Measurements from ENCODE around the gene SLC6A7. TPM values are rescaled to one million over a fixed set of nuclear protein-coding genes. Genes with fewer than 3 reads are reported as not detected.

Gene SLC6A7
- polyA plus RNA-seq, 1 of the 3 experiments (the other 2 are of a cell fraction) = not detected

DNA sequence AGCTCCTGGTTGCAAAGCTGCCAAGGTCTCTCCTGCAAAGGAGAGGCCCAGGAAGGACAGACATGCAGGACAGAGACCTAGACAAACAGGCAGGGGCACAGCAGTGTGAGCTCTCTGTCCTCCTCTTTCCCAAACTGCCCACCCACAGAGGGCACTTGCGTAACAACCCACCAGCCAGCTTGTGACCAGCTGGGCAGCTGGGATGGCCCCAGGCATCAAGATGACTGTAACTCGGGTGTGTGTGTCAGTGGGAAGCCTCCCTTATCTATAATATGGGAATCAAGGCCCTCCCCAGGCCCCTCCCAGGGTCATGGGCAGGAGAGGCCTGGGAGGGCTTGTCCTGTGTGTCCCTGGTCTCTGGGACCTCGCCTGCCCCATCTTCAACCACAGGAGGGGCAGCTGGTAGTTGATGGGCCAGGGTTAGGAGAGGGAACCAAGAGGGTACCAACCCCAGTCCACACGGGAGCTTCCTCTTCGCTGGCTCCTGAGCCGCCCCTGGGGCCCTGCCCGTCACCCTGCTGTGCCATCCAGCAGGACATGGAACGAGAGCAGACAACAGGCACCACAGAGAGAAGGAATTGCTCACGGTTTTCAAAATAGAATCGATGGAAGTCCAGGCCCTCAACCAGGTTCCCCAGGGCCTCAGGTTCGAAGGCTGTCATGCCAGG is 37.9 kb downstream of the SLC6A7 start:
- POLR2A ChIA-PET = interaction anchor here (1.3 kb wide), 1 partner anchor 115 kb away, joined by 3 read pairs; no protein-coding TSS in a partner anchor
- CTCF ChIA-PET = interaction anchor here (0.8 to 4.3 kb wide), 13 partner anchors 10 to 394 kb away, joined by 3 to 35 read pairs (median 4); no protein-coding TSS in a partner anchor
- no peak overlapping the region for H3K9ac ChIP-seq

DNA sequence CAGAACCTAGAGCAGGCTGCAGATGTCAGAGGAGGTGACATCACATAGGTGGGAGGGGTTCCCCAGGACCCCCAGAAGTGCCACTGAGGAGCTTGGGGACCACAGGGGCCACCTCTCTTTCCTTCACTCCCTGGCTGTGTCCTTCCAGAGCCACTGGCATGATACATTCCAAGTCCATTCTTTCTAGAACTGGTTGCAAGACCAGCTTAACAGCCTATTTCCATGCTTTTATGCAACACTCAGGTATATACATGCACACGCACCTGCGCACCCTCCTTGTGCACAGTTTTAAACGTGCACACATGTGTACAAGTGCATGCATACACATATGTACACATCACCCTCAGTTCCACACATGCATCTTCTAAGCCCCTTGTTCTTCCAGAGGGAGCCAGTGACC is 39.7 kb downstream of the SLC6A7 start:
- H3K4me2 ChIP-seq = no peak overlapping the region
- TF ChIP-seq, protein P1, sequence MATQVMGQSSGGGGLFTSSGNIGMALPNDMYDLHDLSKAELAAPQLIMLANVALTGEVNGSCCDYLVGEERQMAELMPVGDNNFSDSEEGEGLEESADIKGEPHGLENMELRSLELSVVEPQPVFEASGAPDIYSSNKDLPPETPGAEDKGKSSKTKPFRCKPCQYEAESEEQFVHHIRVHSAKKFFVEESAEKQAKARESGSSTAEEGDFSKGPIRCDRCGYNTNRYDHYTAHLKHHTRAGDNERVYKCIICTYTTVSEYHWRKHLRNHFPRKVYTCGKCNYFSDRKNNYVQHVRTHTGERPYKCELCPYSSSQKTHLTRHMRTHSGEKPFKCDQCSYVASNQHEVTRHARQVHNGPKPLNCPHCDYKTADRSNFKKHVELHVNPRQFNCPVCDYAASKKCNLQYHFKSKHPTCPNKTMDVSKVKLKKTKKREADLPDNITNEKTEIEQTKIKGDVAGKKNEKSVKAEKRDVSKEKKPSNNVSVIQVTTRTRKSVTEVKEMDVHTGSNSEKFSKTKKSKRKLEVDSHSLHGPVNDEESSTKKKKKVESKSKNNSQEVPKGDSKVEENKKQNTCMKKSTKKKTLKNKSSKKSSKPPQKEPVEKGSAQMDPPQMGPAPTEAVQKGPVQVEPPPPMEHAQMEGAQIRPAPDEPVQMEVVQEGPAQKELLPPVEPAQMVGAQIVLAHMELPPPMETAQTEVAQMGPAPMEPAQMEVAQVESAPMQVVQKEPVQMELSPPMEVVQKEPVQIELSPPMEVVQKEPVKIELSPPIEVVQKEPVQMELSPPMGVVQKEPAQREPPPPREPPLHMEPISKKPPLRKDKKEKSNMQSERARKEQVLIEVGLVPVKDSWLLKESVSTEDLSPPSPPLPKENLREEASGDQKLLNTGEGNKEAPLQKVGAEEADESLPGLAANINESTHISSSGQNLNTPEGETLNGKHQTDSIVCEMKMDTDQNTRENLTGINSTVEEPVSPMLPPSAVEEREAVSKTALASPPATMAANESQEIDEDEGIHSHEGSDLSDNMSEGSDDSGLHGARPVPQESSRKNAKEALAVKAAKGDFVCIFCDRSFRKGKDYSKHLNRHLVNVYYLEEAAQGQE (IDR thresholded peaks at IDR 0.05; ENCODE audit: low read depth, low read length) = no peak
- TF ChIP-seq MEF2A (IDR thresholded peaks at IDR 0.05; ENCODE audit: borderline replicate concordance, low read depth) = no peak
- TF ChIP-seq YY1 (IDR thresholded peaks at IDR 0.05; ENCODE audit: low read depth) = no peak
- H3K9me2 ChIP-seq = no peaks in the 10 kb centered on the region
- DNase-seq = no peak
- 72% methylated on average over 3 of the region's 3 CpGs for WGBS (ENCODE audit: low lambda C conversion rate)
- no peaks in the 10 kb centered on the region for H3F3A ChIP-seq (replicated peaks; ENCODE audit: insufficient read depth)
- H3K9me3 ChIP-seq = no peaks in the 10 kb centered on the region
- POLR2A ChIA-PET = no interaction called here
- H3K79me2 ChIP-seq (ENCODE audit: insufficient read depth) = no peaks in the 10 kb centered on the region
- CTCF ChIA-PET = interaction anchor here (1.5 to 4.3 kb wide), 3 partner anchors 11 to 395 kb away, joined by 4 to 35 read pairs (median 5); no protein-coding TSS in a partner anchor
- peaks cover 0 to 13% of the 10 kb centered on the region in 2 experiments; a peak in 1 of 4 replicates for H3K4me1 ChIP-seq (ENCODE audit: control insufficient read depth in 1 of 2, insufficient read depth in 2 of 2, low read depth in 1 of 2, low read length in 1 of 2)
- no peak overlapping the region for H3K9ac ChIP-seq
- H3K27ac ChIP-seq (ENCODE audit: low read depth in 2 of 2, low read length in 1 of 2) = no peak overlapping the region
- H2AFZ ChIP-seq (ENCODE audit: low read depth) = no peak overlapping the region
- H3K4me3 ChIP-seq (ENCODE audit: low read depth in 2 of 2, low read length in 1 of 2) = no peak overlapping the region
- no peaks in the 10 kb centered on the region for H4K20me1 ChIP-seq (ENCODE audit: insufficient read depth)
- no peaks in the 10 kb centered on the region for H3K36me3 ChIP-seq (replicated peaks in 1 of 2; ENCODE audit: control insufficient read depth in 1 of 2, insufficient read depth in 2 of 2, low read length in 1 of 2)
- H3K27me3 ChIP-seq (ENCODE audit: insufficient read depth) = no peaks in the 10 kb centered on the region

More for the DNA sequence above, 37.9 kb downstream of the SLC6A7 start:
- Histone ChIP-seq H3K27me3 (ENCODE audit: insufficient read depth) (no peaks in the 10 kb centered on the region), H3K4me1 (ENCODE audit: control insufficient read depth in 1 of 2, insufficient read depth in 2 of 2, low read depth in 1 of 2, low read length in 1 of 2) (peaks cover 0 to 13% of the 10 kb centered on the region in 2 experiments; a peak in 1 of 4 replicates), H3K4me3 (ENCODE audit: low read depth in 2 of 2, low read length in 1 of 2) (no peak overlapping the region), H2AFZ (ENCODE audit: low read depth) (no peak overlapping the region), H3K4me2 (no peak overlapping the region), H4K20me1 (ENCODE audit: insufficient read depth) (no peaks in the 10 kb centered on the region), H3K79me2 (ENCODE audit: insufficient read depth) (no peaks in the 10 kb centered on the region), H3K27ac (ENCODE audit: low read depth in 2 of 2, low read length in 1 of 2) (peak overlapping the region in 1 of 2 experiments; percentile 19; a peak in 1 of 4 replicates), H3K9me3 (no peaks in the 10 kb centered on the region), H3F3A (replicated peaks; ENCODE audit: insufficient read depth) (no peaks in the 10 kb centered on the region), H3K36me3 (replicated peaks in 1 of 2; ENCODE audit: control insufficient read depth in 1 of 2, insufficient read depth in 2 of 2, low read length in 1 of 2) (no peaks in the 10 kb centered on the region), H3K9me2 (no peaks in the 10 kb centered on the region)
- WGBS (ENCODE audit: low lambda C conversion rate) = 72% methylated on average over 10 of the region's 11 CpGs
- TF ChIP-seq GATA2 (CRISPR knock-in tag; IDR thresholded peaks at IDR 0.05) (peak; percentile 37), RFX5 (IDR thresholded peaks at IDR 0.05; ENCODE audit: low read length) (no peak), RAD21 (IDR thresholded peaks at IDR 0.05; ENCODE audit: low read length) (0 out of 2 replicates have a peak, but pooled peaks have one; percentile 18)
- peak; percentile 69 for DNase-seq
